Stimulated activated naive B cell treated with anti-CD40 and anti-IgM and Interleukin-4, amounts not matched to agents 10 μg/mL and 1 μg/mL and 100 μg/mL, for 72 hours (primary cell): ENCODE results near the gene RAB43.
A peak's percentile ranks its signal among the peaks of the same experiment; 100 is the strongest.
"Not testable (repeated sequence)": the region's sequence is repeated elsewhere in the genome, so short reads cannot be mapped to it uniquely, and the experiment has no call there.

Source experiments
- ATAC-seq, 2 donors: fragments of 150-1000 bp; cut with Tn5 transposase; replicated peaks; 2 replicates each; pipeline ENCODE4 v1.10.0; 2021; ENCODE audit warnings: moderate library complexity in 1 of 2
- DNase-seq: peaks from one replicate; pipeline ENCODE4 v3.0.0; 2021
- H3K27ac Mint-ChIP-seq: one replicate; pipeline ENCODE4 v1.8.0; 2022; ENCODE audit warnings: mild to moderate bottlenecking, mixed read lengths
- H3K27me3 Mint-ChIP-seq, 2 donors: one replicate each; pipeline ENCODE4 v1.8.0; 2022; ENCODE audit warnings: mixed read lengths in 2 of 2
- H3K36me3 Mint-ChIP-seq, 2 donors: one replicate each; pipeline ENCODE4 v1.8.0; 2022; ENCODE audit warnings: mixed read lengths in 2 of 2, mild to moderate bottlenecking in 1 of 2
- H3K4me1 Mint-ChIP-seq, 2 donors: one replicate each; pipeline ENCODE4 v1.8.0; 2022; ENCODE audit warnings: mixed read lengths in 2 of 2, mild to moderate bottlenecking in 1 of 2
- H3K4me3 Mint-ChIP-seq, 2 donors: one replicate each; pipeline ENCODE4 v1.8.0; 2022; ENCODE audit warnings: mild to moderate bottlenecking in 2 of 2, mixed read lengths in 2 of 2, moderate library complexity in 1 of 2
- H3K9me3 Mint-ChIP-seq, 2 donors: one replicate each; pipeline ENCODE4 v1.8.0; 2022; ENCODE audit warnings: mixed read lengths in 2 of 2, mild to moderate bottlenecking in 1 of 2

RAB43 gene

DNA sequence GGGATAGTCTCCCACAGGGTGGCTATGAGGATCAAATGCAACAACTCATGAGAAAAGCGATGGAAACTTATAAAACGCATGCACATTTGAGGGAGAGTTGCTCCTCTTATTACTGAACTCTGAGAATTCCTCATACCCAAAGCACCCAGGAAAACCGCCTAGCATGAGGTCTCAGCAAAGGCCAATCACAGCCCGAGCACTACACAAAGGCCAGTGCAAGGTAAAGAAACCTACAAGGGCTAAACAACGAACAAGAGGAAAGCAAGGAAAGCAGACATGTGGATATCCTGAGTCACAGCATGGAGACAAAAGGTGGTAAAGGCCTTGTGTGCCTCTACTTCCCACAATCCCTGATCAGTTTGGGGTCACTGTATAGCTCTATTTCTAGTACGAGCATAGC, 7.1 kb downstream of the RAB43 start:
- peak overlapping the region; percentile 79 for H3K27ac Mint-ChIP-seq
- H3K36me3 Mint-ChIP-seq, result peaks cover 18 to 33% of the 10 kb centered on the region in 2 donors
- no peaks in the 10 kb centered on the region for H3K9me3 Mint-ChIP-seq
- no peak for ATAC-seq
- no peaks in the 10 kb centered on the region for H3K27me3 Mint-ChIP-seq
- H3K4me1 Mint-ChIP-seq, result peaks cover 22 to 33% of the 10 kb centered on the region in 2 donors
- H3K4me3 Mint-ChIP-seq, result no peak overlapping the region
- DNase-seq, result no peak

DNA sequence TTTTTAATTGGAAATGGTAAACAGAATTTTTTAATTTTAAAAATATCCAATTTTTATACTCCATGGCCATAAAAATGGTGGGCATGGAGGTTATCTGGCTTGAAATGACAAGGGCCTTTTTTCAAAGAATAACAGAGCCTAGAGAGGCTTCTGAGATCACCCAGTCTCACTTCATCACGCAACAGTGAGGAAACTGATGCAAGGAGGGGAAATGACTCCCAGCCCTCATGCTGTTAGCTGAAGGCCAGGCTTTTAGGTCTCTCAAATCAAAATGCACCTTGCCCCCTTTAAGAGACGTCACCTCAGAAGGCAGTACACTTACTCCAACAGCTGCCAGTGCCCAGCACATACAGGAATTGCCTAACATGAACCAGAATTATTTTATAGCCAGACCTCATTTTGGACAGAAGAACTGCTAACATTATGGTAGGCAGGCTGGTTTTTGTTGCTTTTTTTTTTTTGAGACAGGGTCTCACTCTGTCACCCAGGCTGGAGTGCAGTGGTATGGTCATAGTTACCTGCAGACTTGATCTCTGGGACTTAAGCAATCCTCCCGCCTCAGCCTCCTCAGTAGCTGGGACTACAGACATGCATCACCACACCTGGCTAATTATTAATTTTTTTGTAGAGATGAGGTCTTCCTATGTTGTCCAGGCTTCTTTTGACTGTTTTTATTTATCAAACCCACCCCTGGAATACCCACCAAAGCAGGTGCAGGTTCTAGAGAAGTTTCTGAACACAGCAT, 9.1 kb downstream of the RAB43 start:
- Mint-ChIP-seq H3K27me3 (no peaks in the 10 kb centered on the region), H3K4me1 (peaks cover 13 to 16% of the 10 kb centered on the region in 2 donors), H3K4me3 (no peak overlapping the region), H3K9me3 (no peaks in the 10 kb centered on the region), H3K36me3 (peaks cover 12 to 34% of the 10 kb centered on the region in 2 donors), H3K27ac (no peak overlapping the region)
- ATAC-seq (no peak), DNase-seq (no peak)

DNA sequence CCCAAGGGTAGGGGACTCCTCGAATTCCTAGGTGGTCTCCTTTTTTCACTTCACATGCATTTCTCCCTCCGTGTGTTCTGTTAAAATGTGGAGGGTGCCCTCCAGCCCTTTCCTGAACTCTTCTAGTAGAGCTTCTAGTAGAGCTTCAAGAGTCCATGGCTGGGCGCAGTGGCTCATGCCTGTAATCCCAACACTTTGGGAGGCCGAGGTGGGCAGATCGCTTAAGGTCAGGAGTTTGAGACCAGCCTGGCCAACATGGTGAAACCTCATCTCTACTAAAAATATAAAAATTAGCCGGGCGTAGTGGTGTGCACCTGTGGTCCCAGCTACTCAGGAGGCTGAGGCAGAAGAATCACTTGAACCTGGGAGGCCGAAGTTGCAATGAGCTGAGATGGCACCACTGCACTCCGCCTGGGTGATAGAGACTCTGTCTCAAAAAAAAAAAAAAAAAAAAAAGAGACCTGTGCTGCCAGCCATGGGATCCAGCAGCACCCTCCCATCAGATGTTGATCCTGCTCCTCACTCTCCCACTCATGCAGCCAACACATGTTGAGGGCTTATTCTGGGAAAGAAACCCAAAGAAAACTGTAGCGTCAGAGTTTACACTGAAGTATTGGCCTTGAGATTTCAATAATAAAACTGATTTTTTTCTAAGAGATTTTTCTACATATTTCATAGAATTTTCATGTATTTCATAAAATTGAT, 10.4 kb downstream of the RAB43 start:
- not testable (repeated sequence) for H3K4me3 Mint-ChIP-seq, H3K27ac Mint-ChIP-seq

DNA sequence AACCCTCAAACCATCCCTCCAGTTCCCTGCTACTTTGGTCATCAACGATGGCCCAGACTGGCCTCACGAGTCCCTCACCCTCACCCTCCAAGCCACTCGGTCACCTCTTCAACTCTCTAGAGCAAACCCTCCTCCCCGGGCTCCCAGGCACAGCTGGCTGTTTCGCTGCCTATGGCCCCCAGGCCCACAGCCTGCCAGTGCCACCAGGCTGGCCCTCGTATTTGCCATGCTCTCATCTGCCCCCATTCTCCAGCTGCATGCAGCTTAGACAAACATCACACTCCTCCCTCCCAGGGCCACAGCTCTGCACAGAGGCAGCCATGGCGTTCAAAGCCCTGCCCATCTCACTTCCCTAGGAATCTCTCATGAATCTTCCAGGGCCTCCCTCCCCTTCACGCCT, 13.8 kb downstream of the RAB43 start:
- no peak overlapping the region for H3K4me3 Mint-ChIP-seq
- H3K9me3 Mint-ChIP-seq, result no peaks in the 10 kb centered on the region
- no peak for DNase-seq
- ATAC-seq, result no peak
- H3K36me3 Mint-ChIP-seq, result peaks cover 10 to 23% of the 10 kb centered on the region in 2 donors
- peak overlapping the region; percentile 48 for H3K27ac Mint-ChIP-seq
- peaks cover 0 to 13% of the 10 kb centered on the region in 2 donors for H3K4me1 Mint-ChIP-seq
- H3K27me3 Mint-ChIP-seq, result no peaks in the 10 kb centered on the region

More for the DNA sequence above, 10.4 kb downstream of the RAB43 start:
- H3K27me3 Mint-ChIP-seq, H3K9me3 Mint-ChIP-seq, DNase-seq, ATAC-seq: not testable (repeated sequence)
- H3K36me3 Mint-ChIP-seq, result peaks cover 9 to 32% of the 10 kb centered on the region in 2 donors
- H3K4me1 Mint-ChIP-seq, result peaks cover 6 to 11% of the 10 kb centered on the region in 2 donors

DNA sequence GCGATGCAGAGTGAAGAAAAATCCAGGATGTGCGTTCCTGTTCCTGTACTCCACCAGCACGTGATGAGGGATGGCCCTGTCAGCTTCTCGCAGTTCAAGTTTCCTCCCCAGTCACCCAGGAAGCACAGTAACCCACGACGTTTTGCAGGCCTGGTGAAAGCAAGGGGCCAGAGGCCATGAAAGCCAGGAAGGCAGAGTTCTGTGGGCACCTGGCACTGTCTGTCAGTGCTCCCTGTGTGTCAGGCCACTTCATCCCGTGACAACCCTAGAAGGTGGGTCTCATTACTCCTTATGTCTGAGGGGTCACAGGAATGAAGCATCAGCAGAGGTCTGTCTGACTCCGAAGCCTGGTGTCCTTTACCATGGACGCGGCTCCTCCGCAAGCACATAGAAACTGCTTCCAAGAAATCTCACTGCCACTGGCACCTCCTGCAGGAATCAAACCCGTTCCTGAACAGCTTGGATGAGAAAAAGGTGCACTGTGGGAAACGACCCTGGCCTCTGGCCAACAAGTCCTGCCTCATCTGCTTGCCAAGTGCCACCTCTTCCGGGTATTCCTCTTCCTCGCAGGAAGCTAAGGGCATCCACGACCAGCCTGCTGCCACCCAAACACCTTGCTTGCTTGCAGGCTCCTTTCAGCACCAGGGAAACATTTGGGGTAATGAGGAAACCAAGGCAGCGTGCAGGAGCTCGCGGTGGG, 14.6 kb downstream of the RAB43 start:
- ATAC-seq (no peak), DNase-seq (no peak)
- Mint-ChIP-seq H3K27ac (no peak overlapping the region), H3K9me3 (no peaks in the 10 kb centered on the region), H3K4me1 (peaks cover 0 to 13% of the 10 kb centered on the region in 2 donors), H3K4me3 (no peak overlapping the region), H3K36me3 (peaks cover 10 to 23% of the 10 kb centered on the region in 2 donors), H3K27me3 (no peaks in the 10 kb centered on the region)

DNA sequence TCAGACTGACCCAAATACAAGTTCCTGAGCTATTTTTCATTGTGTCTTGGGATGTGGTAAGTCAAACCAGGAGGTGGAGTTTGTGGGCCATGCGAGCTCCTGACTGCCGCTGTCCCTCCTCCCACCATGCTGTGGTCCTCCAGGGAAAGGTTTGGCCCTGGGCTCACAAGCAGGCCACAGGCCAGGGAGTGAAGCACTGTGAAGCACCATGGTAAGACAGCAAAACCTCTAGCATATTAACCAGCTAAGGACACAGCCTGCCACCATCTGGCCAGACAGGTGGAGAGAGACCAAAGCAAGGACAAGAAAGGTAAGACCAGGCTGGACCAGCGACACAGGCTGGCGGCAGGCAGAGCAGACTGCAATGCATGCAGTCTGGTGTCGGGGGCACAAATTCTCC, 15.3 kb downstream of the RAB43 start:
- peaks cover 4 to 15% of the 10 kb centered on the region in 2 donors for H3K4me1 Mint-ChIP-seq
- ATAC-seq, result no peak
- no peaks in the 10 kb centered on the region for H3K27me3 Mint-ChIP-seq

DNA sequence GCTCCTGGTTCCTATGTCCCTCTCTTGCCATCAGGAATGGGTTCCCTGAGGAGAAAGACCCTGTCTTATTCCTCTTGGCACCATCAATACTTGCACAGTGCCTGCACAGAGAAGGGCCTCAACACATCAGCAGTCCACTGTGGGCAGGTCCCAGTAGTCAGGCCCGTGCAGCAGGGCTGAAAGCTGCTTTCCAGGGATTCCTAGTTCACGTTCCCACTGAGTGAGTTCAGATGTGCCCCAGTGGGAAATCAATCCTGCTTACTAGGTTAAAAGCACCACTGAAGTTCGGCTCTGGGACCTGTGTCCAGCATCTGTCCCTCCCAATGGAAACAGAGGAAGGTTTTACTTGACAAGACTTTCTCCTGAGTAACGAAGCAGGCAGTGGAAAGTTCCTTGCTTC, 15.7 kb downstream of the RAB43 start:
- H3K4me3 Mint-ChIP-seq, result no peak overlapping the region
- no peaks in the 10 kb centered on the region for H3K27me3 Mint-ChIP-seq
- H3K27ac Mint-ChIP-seq, result no peak overlapping the region
- ATAC-seq, result no peak
- peaks cover 14 to 28% of the 10 kb centered on the region in 2 donors for H3K36me3 Mint-ChIP-seq
- peaks cover 4 to 17% of the 10 kb centered on the region in 2 donors for H3K4me1 Mint-ChIP-seq
- no peaks in the 10 kb centered on the region for H3K9me3 Mint-ChIP-seq
- no peak for DNase-seq

More for the DNA sequence above, 15.3 kb downstream of the RAB43 start:
- DNase-seq, result no peak
- H3K27ac Mint-ChIP-seq, result no peak overlapping the region
- peaks cover 11 to 25% of the 10 kb centered on the region in 2 donors for H3K36me3 Mint-ChIP-seq
- H3K4me3 Mint-ChIP-seq, result no peak overlapping the region
- H3K9me3 Mint-ChIP-seq, result no peaks in the 10 kb centered on the region

DNA sequence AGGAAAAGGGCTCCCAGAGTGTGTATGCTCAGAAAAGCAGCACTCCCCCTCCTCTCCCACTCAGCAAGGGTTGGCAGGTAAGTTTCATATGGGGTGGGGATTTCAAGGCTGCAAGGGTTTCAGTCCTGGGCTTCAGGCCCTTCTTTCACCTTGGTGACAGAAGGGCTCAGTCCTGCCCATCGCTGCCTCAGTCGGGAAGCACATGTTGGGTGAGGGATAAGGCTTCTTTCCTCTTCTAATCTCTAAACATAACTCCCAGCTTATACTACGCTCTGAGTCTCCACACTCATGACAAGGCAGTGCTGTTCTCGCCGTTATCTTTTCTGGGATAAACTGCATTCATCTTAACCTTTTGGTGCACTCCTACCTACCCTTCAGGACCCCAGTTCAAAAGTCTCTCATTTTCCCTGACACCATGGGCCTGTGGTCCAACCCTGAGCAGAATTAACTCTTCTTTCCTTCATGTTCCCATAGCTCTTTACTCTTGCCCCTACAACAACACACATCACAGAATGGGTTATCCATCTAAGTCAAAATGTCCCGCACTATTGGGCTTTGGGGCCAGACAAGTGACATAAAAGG, 17.0 kb downstream of the RAB43 start:
- Mint-ChIP-seq H3K4me1 (peaks cover 4 to 15% of the 10 kb centered on the region in 2 donors), H3K9me3 (no peaks in the 10 kb centered on the region), H3K27ac (no peak overlapping the region), H3K27me3 (no peaks in the 10 kb centered on the region), H3K36me3 (peaks cover 11 to 25% of the 10 kb centered on the region in 2 donors), H3K4me3 (no peak overlapping the region)
- DNase-seq (no peak), ATAC-seq (no peak)

DNA sequence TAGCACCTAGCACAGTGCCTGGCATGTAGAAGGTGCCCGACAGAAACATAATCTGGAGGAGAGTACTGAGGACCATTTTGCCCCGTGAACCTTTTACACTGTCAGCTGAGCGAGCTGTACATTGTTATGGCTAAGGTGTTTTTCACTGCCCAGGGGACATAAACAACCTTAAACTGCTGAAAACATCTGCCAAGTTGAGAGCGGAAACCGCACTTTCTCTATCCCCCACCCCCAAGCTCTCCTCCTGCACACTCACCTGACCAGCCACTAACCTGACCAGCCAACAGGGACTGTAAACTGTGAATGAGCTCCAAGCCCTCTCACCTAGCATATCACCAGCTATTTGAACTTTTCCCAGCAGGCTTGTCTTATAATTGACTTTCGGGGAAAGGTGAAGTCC, 17.6 kb downstream of the RAB43 start:
- DNase-seq (no peak), ATAC-seq (no peak)
- Mint-ChIP-seq H3K9me3 (no peaks in the 10 kb centered on the region), H3K27ac (no peak overlapping the region), H3K4me1 (peaks cover 4 to 15% of the 10 kb centered on the region in 2 donors), H3K36me3 (peaks cover 11 to 25% of the 10 kb centered on the region in 2 donors), H3K4me3 (no peak overlapping the region), H3K27me3 (no peaks in the 10 kb centered on the region)

DNA sequence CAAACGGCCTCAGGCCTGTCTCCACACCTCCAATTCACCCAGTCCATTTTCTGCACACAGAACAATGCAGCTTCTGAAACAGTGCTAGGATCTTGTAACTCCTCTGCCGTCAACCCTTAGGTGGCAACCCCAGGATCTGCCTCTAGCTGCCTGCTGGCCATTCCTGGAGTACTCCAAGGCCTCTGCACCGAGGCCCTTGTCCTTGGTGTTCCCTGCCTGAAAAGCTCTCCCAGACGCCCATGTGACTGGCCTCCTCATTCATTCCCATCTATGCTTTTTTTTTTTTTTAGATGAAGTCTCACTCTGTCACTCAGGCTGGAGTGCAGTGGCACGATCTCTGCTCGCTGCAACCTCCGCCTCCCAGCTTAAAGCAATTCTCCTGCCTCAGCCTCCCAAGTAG, 18.3 kb downstream of the RAB43 start:
- ATAC-seq (no peak), DNase-seq (no peak)
- Mint-ChIP-seq H3K4me1 (peaks cover 4 to 15% of the 10 kb centered on the region in 2 donors), H3K9me3 (peaks cover 2% of the 10 kb centered on the region in 2 donors), H3K36me3 (peaks cover 10 to 24% of the 10 kb centered on the region in 2 donors), H3K27me3 (no peaks in the 10 kb centered on the region), H3K27ac (no peak overlapping the region), H3K4me3 (no peak overlapping the region)

DNA sequence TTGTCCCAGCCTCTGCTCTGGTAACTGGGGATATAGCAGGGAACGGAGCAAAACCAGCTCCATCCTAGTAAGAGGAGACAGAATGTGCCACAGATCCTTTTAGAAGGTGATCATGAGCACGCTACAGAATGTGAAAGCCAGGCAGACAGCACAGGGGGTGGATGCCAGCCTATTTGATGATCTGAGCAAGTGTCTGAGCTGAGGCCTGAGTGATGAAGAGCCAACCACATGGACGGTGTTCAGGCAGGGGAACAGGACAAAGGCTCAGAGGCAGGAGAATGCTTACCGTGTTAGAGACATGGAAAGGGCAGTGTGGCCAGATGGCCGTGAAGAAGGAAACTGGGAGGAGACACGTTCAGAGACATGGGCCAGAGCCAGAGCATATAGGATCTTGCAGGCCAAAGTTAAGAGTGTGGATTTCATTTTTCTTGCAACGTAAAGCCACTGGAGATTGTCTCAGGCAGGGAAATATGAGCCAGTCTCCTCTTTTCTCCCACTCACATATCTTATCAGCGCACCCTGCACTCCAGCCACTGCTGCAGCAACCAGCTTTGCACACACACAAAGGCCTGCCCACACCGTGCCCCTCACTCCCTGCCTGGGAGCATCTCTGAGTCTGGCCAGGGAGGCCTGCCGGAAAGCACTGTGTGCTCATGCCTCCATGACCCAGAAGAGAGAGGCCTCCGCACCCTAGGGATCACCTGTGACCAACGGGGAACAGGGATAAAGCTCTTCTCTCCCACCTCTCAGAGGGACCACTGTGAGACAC, 20.1 kb downstream of the RAB43 start:
- peaks cover 18 to 29% of the 10 kb centered on the region in 2 donors for H3K36me3 Mint-ChIP-seq
- peaks cover 2 to 4% of the 10 kb centered on the region in 2 donors for H3K9me3 Mint-ChIP-seq
- peaks cover 4 to 9% of the 10 kb centered on the region in 2 donors for H3K4me1 Mint-ChIP-seq
- no peak overlapping the region for H3K4me3 Mint-ChIP-seq
- H3K27me3 Mint-ChIP-seq, result no peaks in the 10 kb centered on the region
- no peak for DNase-seq
- no peak for ATAC-seq
- H3K27ac Mint-ChIP-seq, result peak overlapping the region; percentile 44

DNA sequence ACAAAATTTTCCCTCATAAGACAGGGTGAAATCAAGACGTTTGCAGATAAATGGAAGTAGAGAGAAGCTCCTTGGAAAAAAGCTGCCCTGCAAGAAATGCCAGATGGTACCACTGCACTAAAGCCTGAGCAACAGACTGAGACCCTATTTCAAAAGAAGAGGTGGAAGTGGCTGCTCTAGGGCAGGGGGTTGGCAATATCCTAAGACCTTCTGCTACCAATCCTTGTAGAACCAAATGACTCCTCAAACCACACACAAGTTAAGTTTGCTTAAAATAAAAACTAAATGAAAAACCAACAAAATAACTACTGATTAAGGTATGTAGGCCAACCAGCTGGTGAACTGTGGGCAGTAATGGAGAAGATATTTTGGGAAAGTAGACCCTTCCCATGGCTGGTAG, 21.3 kb downstream of the RAB43 start:
- Mint-ChIP-seq H3K4me3 (no peak overlapping the region), H3K27me3 (no peaks in the 10 kb centered on the region), H3K4me1 (peaks cover 4 to 9% of the 10 kb centered on the region in 2 donors), H3K36me3 (peaks cover 20 to 33% of the 10 kb centered on the region in 2 donors), H3K9me3 (peaks cover 2 to 4% of the 10 kb centered on the region in 2 donors), H3K27ac (no peak overlapping the region)
- DNase-seq (no peak), ATAC-seq (no peak)

DNA sequence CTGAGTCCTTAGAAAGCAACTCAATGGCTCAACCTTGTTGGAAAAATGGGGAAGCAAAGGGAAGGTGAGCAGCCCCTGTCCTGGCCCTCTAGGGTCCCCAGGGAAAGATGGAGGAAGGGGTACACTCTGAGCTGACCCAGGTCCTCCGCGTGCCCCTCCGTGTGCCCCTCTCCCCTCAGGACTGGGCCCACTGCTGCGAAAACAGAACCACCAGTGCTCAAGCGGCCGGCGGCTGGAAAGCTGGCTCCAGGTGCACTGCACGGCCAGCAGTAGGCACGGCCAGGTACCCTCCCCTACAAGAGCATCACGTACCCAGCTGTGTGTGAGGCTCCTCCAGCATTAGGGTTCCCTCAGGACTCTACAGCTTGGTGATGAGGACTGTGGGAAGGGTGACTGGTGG, 26.3 kb downstream of the RAB43 start:
- H3K4me3 Mint-ChIP-seq, result no peak overlapping the region
- no peaks in the 10 kb centered on the region for H3K4me1 Mint-ChIP-seq
- peaks cover 20 to 33% of the 10 kb centered on the region in 2 donors for H3K36me3 Mint-ChIP-seq
- ATAC-seq (no peak), DNase-seq (no peak)
- H3K9me3 Mint-ChIP-seq, result peaks cover 2 to 4% of the 10 kb centered on the region in 2 donors
- H3K27ac Mint-ChIP-seq, result no peak overlapping the region
- H3K27me3 Mint-ChIP-seq, result no peaks in the 10 kb centered on the region
